ENCODE results near the gene RPS16. TPM values are rescaled to one million over a fixed set of nuclear protein-coding genes. Genes with fewer than 3 reads are reported as not detected.
A peak's percentile ranks its signal among the peaks of the same experiment; 100 is the strongest.

Gene RPS16
- polyA plus RNA-seq, 3 donors = 689 to 2,619 (median 1,038) TPM

- Mint-ChIP-seq H3K9me3 (peaks cover 0 to 6% (median 0%) of the 10 kb centered on the region in 7 donors), H3K27me3 (ENCODE audit: low read depth in 3 of 3) (peaks cover 2 to 8% (median 5%) of the 10 kb centered on the region in 3 donors), H3K4me3 (no peak overlapping the region), H3K36me3 (peaks cover 33 to 50% of the 10 kb centered on the region in 2 donors), H3K4me1 (peaks cover 15% of the 10 kb centered on the region), H3K27ac (peak overlapping the region in 2 of 7 donors; percentile 48 to 66)
- TF ChIP-seq, protein P1, sequence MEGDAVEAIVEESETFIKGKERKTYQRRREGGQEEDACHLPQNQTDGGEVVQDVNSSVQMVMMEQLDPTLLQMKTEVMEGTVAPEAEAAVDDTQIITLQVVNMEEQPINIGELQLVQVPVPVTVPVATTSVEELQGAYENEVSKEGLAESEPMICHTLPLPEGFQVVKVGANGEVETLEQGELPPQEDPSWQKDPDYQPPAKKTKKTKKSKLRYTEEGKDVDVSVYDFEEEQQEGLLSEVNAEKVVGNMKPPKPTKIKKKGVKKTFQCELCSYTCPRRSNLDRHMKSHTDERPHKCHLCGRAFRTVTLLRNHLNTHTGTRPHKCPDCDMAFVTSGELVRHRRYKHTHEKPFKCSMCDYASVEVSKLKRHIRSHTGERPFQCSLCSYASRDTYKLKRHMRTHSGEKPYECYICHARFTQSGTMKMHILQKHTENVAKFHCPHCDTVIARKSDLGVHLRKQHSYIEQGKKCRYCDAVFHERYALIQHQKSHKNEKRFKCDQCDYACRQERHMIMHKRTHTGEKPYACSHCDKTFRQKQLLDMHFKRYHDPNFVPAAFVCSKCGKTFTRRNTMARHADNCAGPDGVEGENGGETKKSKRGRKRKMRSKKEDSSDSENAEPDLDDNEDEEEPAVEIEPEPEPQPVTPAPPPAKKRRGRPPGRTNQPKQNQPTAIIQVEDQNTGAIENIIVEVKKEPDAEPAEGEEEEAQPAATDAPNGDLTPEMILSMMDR (IDR thresholded peaks at IDR 0.05) = no peak
- Histone ChIP-seq H3K9ac (ENCODE audit: insufficient read depth, low read length, poor library complexity, severe bottlenecking) (no peak overlapping the region), H3K27me3 (ENCODE audit: control insufficient read depth in 2 of 2, insufficient read depth in 2 of 2, low read length in 2 of 2) (no peaks in the 10 kb centered on the region), H3K4me1 (ENCODE audit: control insufficient read depth in 1 of 2, insufficient read depth in 2 of 2, low read length in 2 of 2) (peaks cover 15 to 16% of the 10 kb centered on the region in 2 donors), H3K9me3 (replicated peaks in 1 of 2; ENCODE audit: control insufficient read depth in 1 of 2, insufficient read depth in 1 of 2, low read length in 2 of 2) (no peaks in the 10 kb centered on the region), H3K4me3 (replicated peaks in 1 of 3; ENCODE audit: low read depth in 2 of 3, low read length in 3 of 3) (no peak overlapping the region), H3K4me2 (replicated peaks; ENCODE audit: extremely low read depth, low read length, poor library complexity, severe bottlenecking) (no peak overlapping the region), H4K20me1 (ENCODE audit: insufficient read depth, low read length) (peaks cover 59% of the 10 kb centered on the region), H2AFZ (ENCODE audit: insufficient read depth, low read depth, low read length, poor library complexity, severe bottlenecking) (no peak overlapping the region), H3K36me3 (replicated peaks in 1 of 2; ENCODE audit: control insufficient read depth in 1 of 2, insufficient read depth in 2 of 2, low read length in 2 of 2) (peaks cover 10 to 40% of the 10 kb centered on the region in 2 donors), H3K79me2 (ENCODE audit: insufficient read depth, low read length) (peaks cover 6% of the 10 kb centered on the region), H3K27ac (ENCODE audit: low read depth in 1 of 2, low read length in 2 of 2) (no peak overlapping the region)
- intact Hi-C loops (cut with micrococcal nuclease) = no loop called here
- 64% methylated on average over 14 of the region's 30 CpGs for WGBS (ENCODE audit: insufficient coverage)
- DNase-seq = peak in 1 of 3 donors; percentile 38
These were observed 18.1 kb downstream of the RPS16 start for GRCh38 chr19:39417463-39418181.

DNA sequence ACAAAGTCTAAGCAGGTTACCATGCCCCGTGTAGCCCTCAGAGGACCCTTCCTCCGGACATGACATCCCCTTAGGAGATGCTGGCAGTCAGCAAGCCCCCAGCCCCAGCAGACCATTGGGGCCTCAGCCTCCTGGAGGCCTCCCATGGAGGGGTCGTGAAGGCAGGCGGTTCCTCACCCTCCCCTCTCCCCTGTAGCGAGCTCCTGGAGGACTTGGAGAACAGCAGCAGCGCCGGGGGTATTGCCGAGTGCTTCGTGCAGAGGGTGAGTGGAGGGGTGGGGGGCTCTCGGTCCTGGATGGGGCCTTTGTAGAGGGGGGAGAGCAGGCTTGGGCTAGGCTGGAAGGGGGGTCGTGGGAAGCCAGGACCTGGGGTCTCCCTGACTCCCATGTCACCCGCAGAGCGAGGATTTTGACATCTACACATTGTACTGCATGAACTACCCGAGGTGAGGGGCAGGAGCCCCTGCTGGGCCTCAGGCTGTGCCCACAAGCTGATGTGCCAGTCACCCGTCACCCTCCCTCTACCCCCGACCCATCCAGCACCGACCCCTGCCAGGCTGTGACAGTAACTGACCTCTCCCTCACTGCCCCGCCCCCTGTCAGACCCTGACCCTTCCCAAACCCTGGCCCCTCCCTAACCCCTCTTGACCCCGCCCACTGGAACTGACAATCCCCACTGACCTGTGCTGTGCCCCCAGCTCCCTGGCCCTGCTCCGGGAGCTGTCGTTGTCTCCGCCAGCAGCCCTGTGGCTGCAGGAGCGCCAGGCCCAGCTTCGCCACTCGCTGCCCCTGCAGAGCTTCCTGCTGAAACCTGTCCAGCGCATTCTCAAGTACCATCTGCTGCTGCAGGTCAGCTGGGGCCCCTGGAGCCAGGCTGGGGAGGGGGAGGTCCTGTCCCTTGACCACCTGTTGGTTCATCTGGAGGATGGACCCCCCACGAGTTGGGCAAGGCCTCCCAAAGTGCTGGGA is 19.3 kb downstream of the RPS16 start:
- peaks cover 10% of the 10 kb centered on the region for H3K79me2 ChIP-seq (ENCODE audit: insufficient read depth, low read length)
- intact Hi-C loops (cut with micrococcal nuclease) = no loop called here

More for the DNA sequence above, 19.3 kb downstream of the RPS16 start:
- H4K20me1 ChIP-seq (ENCODE audit: insufficient read depth, low read length) = peaks cover 61% of the 10 kb centered on the region
- Mint-ChIP-seq H3K4me3 (no peak overlapping the region), H3K36me3 (peaks cover 28 to 42% of the 10 kb centered on the region in 2 donors), H3K9me3 (peaks cover 0 to 6% (median 0%) of the 10 kb centered on the region in 7 donors), H3K4me1 (peaks cover 17% of the 10 kb centered on the region), H3K27ac (peak overlapping the region in 2 of 7 donors; percentile 13 to 38), H3K27me3 (ENCODE audit: low read depth in 3 of 3) (peaks cover 2 to 10% (median 5%) of the 10 kb centered on the region in 3 donors)
- H3K4me1 ChIP-seq (ENCODE audit: control insufficient read depth in 1 of 2, insufficient read depth in 2 of 2, low read length in 2 of 2) = peaks cover 16 to 18% of the 10 kb centered on the region in 2 donors
- no peak overlapping the region for H3K27ac ChIP-seq (ENCODE audit: low read depth in 1 of 2, low read length in 2 of 2)
- H2AFZ ChIP-seq (ENCODE audit: insufficient read depth, low read depth, low read length, poor library complexity, severe bottlenecking) = no peak overlapping the region
- H3K27me3 ChIP-seq (ENCODE audit: control insufficient read depth in 2 of 2, insufficient read depth in 2 of 2, low read length in 2 of 2) = no peaks in the 10 kb centered on the region
- WGBS (ENCODE audit: insufficient coverage) = 80% methylated on average over 14 of the region's 27 CpGs
- H3K36me3 ChIP-seq (replicated peaks in 1 of 2; ENCODE audit: control insufficient read depth in 1 of 2, insufficient read depth in 2 of 2, low read length in 2 of 2) = peaks cover 5 to 31% of the 10 kb centered on the region in 2 donors
- H3K9ac ChIP-seq (ENCODE audit: insufficient read depth, low read length, poor library complexity, severe bottlenecking) = no peak overlapping the region
- H3K4me2 ChIP-seq (replicated peaks; ENCODE audit: extremely low read depth, low read length, poor library complexity, severe bottlenecking) = no peak overlapping the region
- TF ChIP-seq, protein P1 (IDR thresholded peaks at IDR 0.05) = no peak
- peak in 1 of 3 donors; percentile 51 for DNase-seq
- H3K4me3 ChIP-seq (replicated peaks in 1 of 3; ENCODE audit: low read depth in 2 of 3, low read length in 3 of 3) = no peak overlapping the region
- H3K9me3 ChIP-seq (replicated peaks in 1 of 2; ENCODE audit: control insufficient read depth in 1 of 2, insufficient read depth in 1 of 2, low read length in 2 of 2) = no peaks in the 10 kb centered on the region
